ENCODE results near the gene CEACAM6. TPM values are rescaled to one million over a fixed set of nuclear protein-coding genes. Genes with fewer than 3 reads are reported as not detected.

CEACAM6 gene
- total RNA-seq, 1 experiment from 2014 or later, result not detected

DNA sequence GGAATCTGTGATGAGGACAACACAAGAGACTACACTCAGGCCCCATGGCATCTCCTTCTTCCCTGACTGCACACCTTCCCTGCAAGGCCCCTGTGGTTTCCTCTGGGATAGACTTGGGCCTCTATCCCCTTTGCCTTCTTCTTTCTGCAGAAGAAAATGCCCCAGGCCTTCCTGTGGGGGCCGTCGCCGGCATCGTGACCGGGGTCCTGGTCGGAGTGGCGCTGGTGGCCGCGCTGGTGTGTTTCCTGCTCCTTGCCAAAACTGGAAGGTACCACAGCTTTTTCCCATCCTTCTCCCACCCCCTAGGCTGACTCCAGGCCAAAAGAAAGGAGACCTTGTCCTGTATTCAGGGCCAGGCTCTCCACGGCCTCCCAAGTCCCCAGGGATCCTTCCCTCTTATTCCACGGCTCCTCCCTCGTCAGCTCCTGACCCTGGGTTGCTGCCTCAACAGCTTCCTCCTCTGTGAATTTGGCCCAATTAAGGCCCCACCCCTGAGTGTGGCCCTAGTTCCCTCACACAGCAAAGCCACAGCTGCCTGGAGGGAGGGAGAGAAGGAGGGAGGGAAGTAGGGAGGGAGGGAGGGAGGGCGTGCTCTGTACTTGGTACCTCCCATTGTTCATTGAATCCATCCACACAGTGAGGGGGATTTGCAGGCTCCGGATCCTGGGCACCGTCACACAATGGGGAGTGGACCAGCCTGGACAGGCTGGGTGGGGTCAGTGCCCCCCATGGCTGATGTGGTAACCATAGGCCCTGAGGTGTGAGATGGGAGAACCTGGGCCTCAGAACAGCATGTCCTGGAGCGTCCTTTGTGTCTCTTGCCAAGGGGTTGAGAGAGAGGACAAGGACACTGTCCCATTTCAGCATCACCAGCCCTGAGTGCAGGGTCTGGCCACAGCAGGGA lies 53.6 kb downstream of the CEACAM6 start:
- Histone ChIP-seq H3K36me3 (no peaks in the 10 kb centered on the region), H3K4me3 (no peak overlapping the region), H3K27me3 (peaks cover 21% of the 10 kb centered on the region), H3K9me3 (no peaks in the 10 kb centered on the region)
- DNase-seq, result no peak

DNA sequence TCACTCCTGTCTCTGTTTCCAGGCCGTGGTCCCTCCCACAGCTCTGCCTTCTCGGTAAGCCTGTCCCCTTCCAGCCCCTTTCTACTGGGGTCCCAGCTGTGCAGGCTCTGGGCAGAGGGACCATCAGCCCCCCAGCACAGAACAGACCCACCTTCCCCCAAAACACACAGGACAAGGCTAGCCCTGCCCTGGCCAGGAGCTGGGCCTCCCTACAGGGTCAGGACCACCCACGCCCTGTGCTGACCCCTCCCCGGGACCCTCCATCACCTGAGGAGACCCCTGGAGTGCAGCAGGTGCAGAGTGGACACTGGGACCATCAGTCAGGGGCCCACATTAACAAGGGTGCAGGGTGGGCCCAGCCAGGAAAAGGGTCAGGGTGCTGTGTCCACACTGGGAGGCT lies 55.0 kb downstream of the CEACAM6 start:
- H3K27me3 ChIP-seq, result peaks cover 22% of the 10 kb centered on the region
- H3K9me3 ChIP-seq, result no peaks in the 10 kb centered on the region
- no peak for DNase-seq

DNA sequence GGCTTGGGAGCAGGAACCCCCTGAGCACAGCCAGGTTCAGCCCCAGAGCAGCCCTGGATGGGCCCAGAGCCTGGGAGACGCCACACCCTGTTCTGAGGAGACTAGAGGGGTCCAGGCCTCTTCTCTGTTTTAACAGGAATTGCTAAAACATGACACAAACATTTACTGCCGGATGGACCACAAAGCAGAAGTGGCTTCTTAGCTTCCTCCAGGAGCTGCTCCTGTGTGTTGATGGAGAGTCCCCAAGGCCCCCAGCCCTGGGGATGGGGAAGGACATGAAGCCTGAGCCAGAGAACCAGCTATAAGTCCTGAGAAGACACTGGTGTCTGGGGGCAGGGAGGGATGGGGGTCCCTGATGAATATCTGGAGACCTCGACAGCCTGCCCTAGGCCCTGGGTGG lies 55.7 kb downstream of the CEACAM6 start:
- H3K27me3 ChIP-seq, result peaks cover 18% of the 10 kb centered on the region
- H3K4me3 ChIP-seq, result no peak overlapping the region
- DNase-seq, result no peak
- no peaks in the 10 kb centered on the region for H3K36me3 ChIP-seq
- H3K9me3 ChIP-seq, result no peaks in the 10 kb centered on the region

More for the DNA sequence above, 55.0 kb downstream of the CEACAM6 start:
- Histone ChIP-seq H3K36me3 (no peaks in the 10 kb centered on the region), H3K4me3 (no peak overlapping the region)

DNA sequence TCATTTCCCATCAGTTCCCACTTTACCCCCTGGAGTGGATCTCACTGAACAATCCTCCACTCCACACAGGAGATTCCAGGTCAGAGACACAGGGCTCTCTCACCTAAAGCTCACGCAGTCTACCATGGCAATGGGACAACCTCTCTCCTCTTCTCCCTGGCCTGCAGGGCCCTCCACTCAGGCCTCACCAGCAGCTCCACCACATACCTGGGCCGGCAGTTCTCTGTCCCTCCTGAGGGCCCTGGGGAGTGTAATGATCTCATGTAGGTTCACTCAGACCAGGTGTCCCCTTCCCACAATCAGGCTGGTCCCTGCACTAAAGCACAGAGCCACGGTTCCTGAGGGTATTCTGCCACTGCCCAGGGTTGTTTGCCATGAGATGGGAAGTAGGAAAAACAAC lies 56.7 kb downstream of the CEACAM6 start:
- Histone ChIP-seq H3K36me3 (no peaks in the 10 kb centered on the region), H3K4me3 (no peak overlapping the region), H3K9me3 (no peaks in the 10 kb centered on the region), H3K27me3 (peaks cover 16% of the 10 kb centered on the region)
- no peak for DNase-seq

DNA sequence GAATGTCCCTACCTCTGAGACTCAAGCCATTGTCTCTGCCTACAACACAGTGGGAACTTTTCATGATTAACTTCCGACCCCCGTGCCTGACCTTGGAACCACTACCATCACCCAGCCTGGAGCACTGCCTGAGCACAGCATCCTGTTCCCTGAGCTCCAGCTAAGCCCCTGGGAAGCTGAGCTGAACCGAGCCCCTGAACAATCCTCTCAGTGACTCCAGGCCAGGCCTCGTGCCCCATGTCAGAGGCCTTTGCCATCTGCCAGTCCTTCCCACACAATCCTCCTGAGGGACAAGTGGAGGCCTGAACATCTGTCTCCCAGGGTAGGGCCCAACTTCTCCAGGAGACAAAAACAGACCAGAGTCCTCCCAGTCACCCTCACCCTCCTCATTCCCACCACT lies 58.6 kb downstream of the CEACAM6 start:
- DNase-seq, result no peak
- Histone ChIP-seq H3K36me3 (no peaks in the 10 kb centered on the region), H3K27me3 (peaks cover 24% of the 10 kb centered on the region), H3K4me3 (no peak overlapping the region), H3K9me3 (no peaks in the 10 kb centered on the region)

DNA sequence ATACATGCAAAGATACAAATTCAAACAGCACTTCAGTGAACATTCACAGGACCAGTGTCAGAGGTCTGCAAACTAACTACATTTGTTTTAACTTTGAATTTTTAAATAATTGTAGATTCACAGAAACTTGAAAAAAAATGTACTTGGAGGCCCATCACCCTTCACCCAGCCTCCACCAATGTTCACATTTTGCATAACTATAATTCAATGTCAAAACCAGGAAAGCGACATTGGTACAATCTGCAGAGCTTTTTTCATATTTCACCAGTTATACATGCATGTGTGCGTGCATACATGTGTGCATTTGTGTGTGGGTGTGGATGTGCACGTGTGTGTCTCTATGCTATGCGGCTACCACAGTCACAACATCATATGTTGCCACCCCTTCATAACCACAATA lies 60.0 kb downstream of the CEACAM6 start:
- Histone ChIP-seq H3K36me3 (no peaks in the 10 kb centered on the region), H3K4me3 (no peak overlapping the region), H3K27me3 (peaks cover 30% of the 10 kb centered on the region), H3K9me3 (no peaks in the 10 kb centered on the region)
- DNase-seq, result no peak

DNA sequence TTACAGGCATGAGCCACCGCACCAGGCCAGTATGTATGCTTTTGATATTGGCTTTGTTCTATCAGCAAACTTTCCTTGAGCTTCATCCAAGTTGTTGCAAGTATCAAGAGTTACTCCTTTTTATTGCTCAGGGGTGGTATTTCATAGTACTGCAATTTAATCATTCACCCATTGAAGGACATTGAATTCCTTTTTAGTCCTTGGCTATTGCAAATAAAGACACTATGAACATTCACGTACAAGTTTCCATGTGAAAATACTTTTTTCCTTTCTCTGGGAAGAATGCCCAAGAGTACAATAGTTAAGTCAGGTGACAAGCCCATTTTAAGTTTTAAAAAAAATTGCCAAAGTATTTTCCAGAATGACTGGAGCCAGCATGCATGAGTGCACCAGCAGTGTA lies 61.4 kb downstream of the CEACAM6 start:
- no peak overlapping the region for H3K4me3 ChIP-seq
- H3K36me3 ChIP-seq, result no peaks in the 10 kb centered on the region
- no peaks in the 10 kb centered on the region for H3K9me3 ChIP-seq
- DNase-seq, result no peak
- peaks cover 40% of the 10 kb centered on the region for H3K27me3 ChIP-seq

DNA sequence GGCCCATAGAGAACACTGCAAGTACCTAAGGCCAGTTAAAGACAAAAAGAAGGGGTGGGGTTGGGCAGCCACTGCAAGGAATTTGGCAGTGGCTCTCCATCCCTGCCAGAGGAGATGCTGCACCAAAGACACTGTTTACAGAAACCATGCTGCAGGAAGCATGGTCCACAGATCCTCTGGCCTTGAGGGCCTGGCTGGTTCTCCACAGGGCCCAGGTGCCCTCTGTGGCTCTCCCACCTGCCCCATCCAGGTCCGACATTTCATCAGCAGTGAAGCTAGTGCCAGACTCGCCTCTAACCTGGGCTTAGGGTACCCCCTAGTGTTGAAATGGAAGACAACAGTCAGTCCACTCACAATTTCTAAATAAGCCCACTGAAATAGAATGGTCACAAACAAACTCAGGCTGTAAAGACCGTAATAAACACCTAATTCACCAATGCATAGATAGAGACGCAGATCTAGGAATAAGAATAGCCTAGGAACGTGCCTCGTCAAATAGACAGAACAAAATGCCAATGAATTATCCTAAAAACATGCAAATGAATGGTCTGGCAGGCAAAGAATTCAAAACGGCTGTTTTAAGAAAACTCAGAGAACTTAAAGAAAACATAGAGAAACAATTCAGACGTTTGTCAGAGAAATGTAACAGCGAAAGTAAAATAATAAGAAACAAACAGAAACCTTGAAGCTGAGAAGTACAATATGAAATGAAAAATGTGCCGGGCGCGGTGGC lies 65.8 kb downstream of the CEACAM6 start:
- H3K9me3 ChIP-seq, result no peaks in the 10 kb centered on the region
- no peak overlapping the region for H3K4me3 ChIP-seq
- DNase-seq, result no peak
- peaks cover 34% of the 10 kb centered on the region for H3K27me3 ChIP-seq
- H3K36me3 ChIP-seq, result no peaks in the 10 kb centered on the region

Other genes starting within 250 kb of the CEACAM6 start
- not detected in 2 replicates for gene CEACAM21, start 179.4 kb upstream of the CEACAM6 start, total RNA-seq (2014; rRNA removed; shearing (Covaris generic); ENCODE audit: low replicate concordance)
- not detected in 2 replicates for gene CEACAM4, start 128.5 kb upstream of the CEACAM6 start, total RNA-seq (2014; rRNA removed; shearing (Covaris generic); ENCODE audit: low replicate concordance)
- not detected in 2 replicates for gene CEACAM7, start 67.3 kb upstream of the CEACAM6 start, total RNA-seq (2014; rRNA removed; shearing (Covaris generic); ENCODE audit: low replicate concordance)
- gene CEACAM5, start 46.9 kb upstream of the CEACAM6 start, total RNA-seq (2014; rRNA removed; shearing (Covaris generic); ENCODE audit: low replicate concordance), result not detected in 2 replicates
- gene CEACAM3, start 41.1 kb downstream of the CEACAM6 start, total RNA-seq (2014; rRNA removed; shearing (Covaris generic); ENCODE audit: low replicate concordance), result not detected in 2 replicates
- not detected in 2 replicates for gene LYPD4, start 89.2 kb downstream of the CEACAM6 start, total RNA-seq (2014; rRNA removed; shearing (Covaris generic); ENCODE audit: low replicate concordance)
- gene DMRTC2, start 89.5 kb downstream of the CEACAM6 start, total RNA-seq (2014; rRNA removed; shearing (Covaris generic); ENCODE audit: low replicate concordance), result not detected in 2 replicates
- 1,133 and 2,559 TPM in 2 replicates for gene RPS19, start 104.7 kb downstream of the CEACAM6 start, total RNA-seq (2014; rRNA removed; shearing (Covaris generic); ENCODE audit: low replicate concordance)
- 0.07 TPM in 1 of 2 replicates, not detected in the other for gene CD79A, start 121.7 kb downstream of the CEACAM6 start, total RNA-seq (2014; rRNA removed; shearing (Covaris generic); ENCODE audit: low replicate concordance)
- 107 and 142 TPM in 2 replicates for gene ARHGEF1, start 127.7 kb downstream of the CEACAM6 start, total RNA-seq (2014; rRNA removed; shearing (Covaris generic); ENCODE audit: low replicate concordance)
- gene ERFL, start 172.9 kb downstream of the CEACAM6 start, total RNA-seq (2014; rRNA removed; shearing (Covaris generic); ENCODE audit: low replicate concordance), result not detected in 2 replicates
- gene RABAC1, start 203.8 kb downstream of the CEACAM6 start, total RNA-seq (2014; rRNA removed; shearing (Covaris generic); ENCODE audit: low replicate concordance), result 220 and 231 TPM in 2 replicates
- gene ATP1A3, start 238.7 kb downstream of the CEACAM6 start, total RNA-seq (2014; rRNA removed; shearing (Covaris generic); ENCODE audit: low replicate concordance), result not detected in 2 replicates